Measurements from ENCODE around the gene TMC2.

Gene TMC2

DNA sequence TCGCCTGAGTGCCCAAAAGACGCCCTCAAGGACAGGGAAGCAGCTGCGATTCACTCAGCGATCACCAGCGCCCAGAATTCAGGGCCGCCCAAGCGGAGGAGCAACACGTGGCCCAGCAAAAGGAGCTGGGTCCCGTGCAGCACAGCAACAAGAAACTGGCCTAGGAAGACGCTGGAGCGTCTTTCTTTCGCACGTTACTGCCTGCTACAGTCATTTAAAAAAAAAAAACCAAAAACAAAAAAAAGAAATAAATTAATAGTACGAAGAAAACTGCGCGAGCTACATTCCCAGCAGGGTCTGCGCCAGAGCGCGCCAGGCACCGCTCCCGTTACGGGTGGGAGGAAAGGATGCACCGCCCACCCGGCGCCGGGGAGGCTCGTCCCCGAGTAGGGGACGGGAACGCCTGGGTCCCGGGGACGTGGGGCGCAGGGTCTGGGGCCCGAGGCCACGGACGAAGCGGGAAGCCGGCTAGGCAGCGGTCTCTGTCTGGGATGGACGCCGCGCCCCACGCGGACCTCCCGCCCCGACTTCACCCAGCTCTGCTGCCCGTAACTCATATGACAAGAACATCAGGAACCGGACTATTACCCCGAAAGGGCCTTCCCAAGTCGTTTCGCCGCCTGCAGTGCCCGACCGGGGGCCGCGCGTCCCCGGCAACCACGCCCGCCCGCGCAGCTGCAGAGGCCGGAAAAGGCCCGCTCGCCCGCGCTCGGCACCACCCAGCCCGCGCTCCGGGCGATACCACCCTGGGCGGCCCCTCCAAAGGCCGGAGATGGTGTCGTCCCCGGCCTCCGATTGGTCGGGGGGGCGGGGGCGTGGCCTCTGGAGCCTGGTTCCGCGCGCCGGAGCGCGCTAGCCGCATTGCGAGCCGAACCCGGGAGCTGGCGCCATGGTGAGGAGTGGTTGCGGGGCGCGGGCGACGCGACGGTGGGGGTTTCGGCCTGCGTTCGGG is 115.7 kb downstream of the TMC2 start, which contains the start of gene NOP56:
Gene NOP56 (plus strand): TSS at position 861 of the 952 bp plus-strand sequence. CDS start 29 bp downstream, at position 890.
- TF ChIP-seq TAF1 (IDR thresholded peaks at IDR 0.05; ENCODE audit: borderline replicate concordance, insufficient read depth, low read length) (peak; percentile 99), REST (IDR thresholded peaks at IDR 0.05; ENCODE audit: insufficient read depth in 1 of 2, low read depth in 2 of 2, low read length in 2 of 2) (peak; percentile 31 to 48; a peak in 2 of 4 replicates), POLR2AphosphoS5 (IDR thresholded peaks at IDR 0.05; ENCODE audit: low read depth, low read length) (peak; percentile 98), SIN3A (IDR thresholded peaks at IDR 0.05; ENCODE audit: borderline replicate concordance, insufficient read depth, low read length) (no peak; the same call in 1 of the 2 replicates), FOXP2 (optimal IDR thresholded peaks at IDR 0.05; ENCODE audit: borderline replicate concordance, extremely low read depth, extremely low read length, insufficient read depth) (no peak)

- TF ChIP-seq POLR2AphosphoS5 (IDR thresholded peaks at IDR 0.05; ENCODE audit: low read depth, low read length): peak; percentile 10; the same call in 1 of the 2 replicates
- TF ChIP-seq SIN3A (IDR thresholded peaks at IDR 0.05; ENCODE audit: borderline replicate concordance, insufficient read depth, low read length): no peak
These were observed 116.6 kb downstream of the TMC2 start for GRCh38 chr20:2652724-2653555.

GRCh38 chr20:2653556-2654383 is 117.4 kb downstream of the TMC2 start:
- TF ChIP-seq SIN3A (IDR thresholded peaks at IDR 0.05; ENCODE audit: borderline replicate concordance, insufficient read depth, low read length): no peak
- no peak for TF ChIP-seq REST (IDR thresholded peaks at IDR 0.05; ENCODE audit: insufficient read depth in 1 of 2, low read depth in 2 of 2, low read length in 2 of 2)
- no peak for TF ChIP-seq FOXP2 (optimal IDR thresholded peaks at IDR 0.05; ENCODE audit: borderline replicate concordance, extremely low read depth, extremely low read length, insufficient read depth)
- no peak for TF ChIP-seq TAF1 (IDR thresholded peaks at IDR 0.05; ENCODE audit: borderline replicate concordance, insufficient read depth, low read length)
- no peak for TF ChIP-seq POLR2AphosphoS5 (IDR thresholded peaks at IDR 0.05; ENCODE audit: low read depth, low read length)

DNA sequence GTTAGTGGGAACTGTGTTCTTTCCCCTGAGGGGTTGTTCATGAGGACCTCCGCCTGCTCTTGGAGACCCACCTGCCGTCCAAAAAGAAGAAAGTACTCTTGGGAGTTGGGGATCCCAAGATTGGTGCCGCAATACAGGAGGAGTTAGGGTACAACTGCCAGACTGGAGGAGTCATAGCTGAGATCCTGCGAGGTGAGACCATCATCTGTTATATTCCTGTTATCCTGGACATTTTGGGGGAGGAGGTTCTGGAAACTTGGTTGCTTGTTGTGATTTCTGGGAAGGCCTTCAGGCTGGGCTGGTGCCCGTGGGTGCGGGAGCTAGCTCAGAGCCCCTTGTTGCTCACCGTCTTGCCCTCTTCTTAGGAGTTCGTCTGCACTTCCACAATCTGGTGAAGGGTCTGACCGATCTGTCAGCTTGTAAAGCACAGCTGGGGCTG is 118.0 kb downstream of the TMC2 start:
- TF ChIP-seq SIN3A (IDR thresholded peaks at IDR 0.05; ENCODE audit: borderline replicate concordance, insufficient read depth, low read length) (no peak), REST (IDR thresholded peaks at IDR 0.05; ENCODE audit: insufficient read depth in 1 of 2, low read depth in 2 of 2, low read length in 2 of 2) (no peak), POLR2AphosphoS5 (IDR thresholded peaks at IDR 0.05; ENCODE audit: low read depth, low read length) (no peak), TAF1 (IDR thresholded peaks at IDR 0.05; ENCODE audit: borderline replicate concordance, insufficient read depth, low read length) (no peak), FOXP2 (optimal IDR thresholded peaks at IDR 0.05; ENCODE audit: borderline replicate concordance, extremely low read depth, extremely low read length, insufficient read depth) (no peak)

Data from PFSK-1 (cell line).